Measurements from ENCODE around the gene SPAG16.

Gene SPAG16

GRCh38 chr2:214293593-214293992 lies 1009.3 kb downstream of the SPAG16 start:
- no peak overlapping the region for H3K27ac ChIP-seq
- no peaks in the 10 kb centered on the region for H3K36me3 ChIP-seq
- no peak for DNase-seq
- no peak overlapping the region for H3K4me3 ChIP-seq
- H3K9me3 ChIP-seq, result peaks cover 3 to 21% (median 5%) of the 10 kb centered on the region in 3 donors
- H3K4me1 ChIP-seq, result no peaks in the 10 kb centered on the region
- H3K27me3 ChIP-seq, result no peaks in the 10 kb centered on the region
- intact Hi-C loops (cut with DNase I; ENCODE audit: low total_unique reads), result no loop called here
- TF ChIP-seq CTCF (IDR thresholded peaks at IDR 0.05), result no peak

- intact Hi-C loops (cut with DNase I; ENCODE audit: low total_unique reads), result no loop called here
- Histone ChIP-seq H3K27me3 (no peaks in the 10 kb centered on the region), H3K36me3 (no peaks in the 10 kb centered on the region), H3K4me1 (no peaks in the 10 kb centered on the region), H3K27ac (no peak overlapping the region), H3K4me3 (no peak overlapping the region), H3K9me3 (peaks cover 3 to 21% (median 5%) of the 10 kb centered on the region in 3 donors)
- TF ChIP-seq CTCF (IDR thresholded peaks at IDR 0.05), result no peak
- DNase-seq, result no peak
Measured at GRCh38 chr2:214294426-214294825, 1010.2 kb downstream of the SPAG16 start.

GRCh38 chr2:214297423-214297822 lies 1013.2 kb downstream of the SPAG16 start:
- Histone ChIP-seq H3K27ac (no peak overlapping the region), H3K36me3 (no peaks in the 10 kb centered on the region), H3K9me3 (peaks cover 3 to 10% (median 5%) of the 10 kb centered on the region in 3 donors), H3K4me3 (no peak overlapping the region), H3K4me1 (no peaks in the 10 kb centered on the region), H3K27me3 (no peaks in the 10 kb centered on the region)
- intact Hi-C loops (cut with DNase I; ENCODE audit: low total_unique reads), result no loop called here
- DNase-seq, result no peak
- TF ChIP-seq CTCF (IDR thresholded peaks at IDR 0.05), result no peak

GRCh38 chr2:214310319-214310718 lies 1026.1 kb downstream of the SPAG16 start:
- Histone ChIP-seq H3K27me3 (no peaks in the 10 kb centered on the region), H3K9me3 (no peaks in the 10 kb centered on the region), H3K4me3 (no peak overlapping the region), H3K27ac (no peak overlapping the region), H3K36me3 (no peaks in the 10 kb centered on the region), H3K4me1 (no peaks in the 10 kb centered on the region)
- TF ChIP-seq CTCF (IDR thresholded peaks at IDR 0.05), result no peak
- no peak for DNase-seq
- intact Hi-C loops (cut with DNase I; ENCODE audit: low total_unique reads), result no loop called here

- H3K4me3 ChIP-seq, result no peak overlapping the region
- no peaks in the 10 kb centered on the region for H3K36me3 ChIP-seq
- intact Hi-C loops (cut with DNase I; ENCODE audit: low total_unique reads), result no loop called here
Measured at GRCh38 chr2:214311031-214311533, 1026.8 kb downstream of the SPAG16 start.

More at GRCh38 chr2:214311031-214311533, 1026.8 kb downstream of the SPAG16 start:
- no peaks in the 10 kb centered on the region for H3K27me3 ChIP-seq
- no peaks in the 10 kb centered on the region for H3K4me1 ChIP-seq
- no peak for DNase-seq
- H3K27ac ChIP-seq, result no peak overlapping the region
- H3K9me3 ChIP-seq, result no peaks in the 10 kb centered on the region
- TF ChIP-seq CTCF (IDR thresholded peaks at IDR 0.05), result no peak

Measured in tibial artery (tissue), 4 donors.